A673 (cell line): Measurements from ENCODE around the gene TMSB15A.

Source experiments
- EZH2 ChIP-seq: fragments of 200-600 bp; sonication (generic); IDR thresholded peaks from 2 replicates; pipeline ENCODE4 v1.6.1; 2017; ENCODE audit warnings: borderline replicate concordance, low read depth, mild to moderate bottlenecking, mixed read lengths, antibody characterized with exemption, low read length; ENCODE audit not compliant: poor library complexity, severe bottlenecking
- TF ChIP-seq, protein P1 (sequence below): fragments of 300-800, 200-600 bp; sonication (generic); conservative IDR thresholded peaks from 2 replicates; pipeline ENCODE4 v1.5.1; 2017; ENCODE audit warnings: low read depth, mild to moderate bottlenecking, antibody characterized with exemption, low read length, moderate library complexity, mixed read lengths

- TF ChIP-seq, protein P1, sequence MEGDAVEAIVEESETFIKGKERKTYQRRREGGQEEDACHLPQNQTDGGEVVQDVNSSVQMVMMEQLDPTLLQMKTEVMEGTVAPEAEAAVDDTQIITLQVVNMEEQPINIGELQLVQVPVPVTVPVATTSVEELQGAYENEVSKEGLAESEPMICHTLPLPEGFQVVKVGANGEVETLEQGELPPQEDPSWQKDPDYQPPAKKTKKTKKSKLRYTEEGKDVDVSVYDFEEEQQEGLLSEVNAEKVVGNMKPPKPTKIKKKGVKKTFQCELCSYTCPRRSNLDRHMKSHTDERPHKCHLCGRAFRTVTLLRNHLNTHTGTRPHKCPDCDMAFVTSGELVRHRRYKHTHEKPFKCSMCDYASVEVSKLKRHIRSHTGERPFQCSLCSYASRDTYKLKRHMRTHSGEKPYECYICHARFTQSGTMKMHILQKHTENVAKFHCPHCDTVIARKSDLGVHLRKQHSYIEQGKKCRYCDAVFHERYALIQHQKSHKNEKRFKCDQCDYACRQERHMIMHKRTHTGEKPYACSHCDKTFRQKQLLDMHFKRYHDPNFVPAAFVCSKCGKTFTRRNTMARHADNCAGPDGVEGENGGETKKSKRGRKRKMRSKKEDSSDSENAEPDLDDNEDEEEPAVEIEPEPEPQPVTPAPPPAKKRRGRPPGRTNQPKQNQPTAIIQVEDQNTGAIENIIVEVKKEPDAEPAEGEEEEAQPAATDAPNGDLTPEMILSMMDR = peak; percentile 44
- no peak for TF ChIP-seq EZH2
Observed at GRCh38 chrX:102517326-102517725, 787 bp upstream of the TMSB15A start.
